ENCODE results near the gene SRGAP1. TPM values are rescaled to one million over a fixed set of nuclear protein-coding genes. Genes with fewer than 3 reads are reported as not detected.

SRGAP1 gene
- total and polyA plus RNA-seq, 2 of the 8 experiments (the other 6 are each of a cell fraction or from before 2014, with no cell fraction given): 3.2 to 7.3 TPM

GRCh38 chr12:64072916-64073575, 228.5 kb downstream of the SRGAP1 start:
- H4K5ac ChIP-seq (ENCODE audit: insufficient read length, low read depth, low read length): no peak overlapping the region
- TF ChIP-seq JUN (IDR thresholded peaks at IDR 0.05; ENCODE audit: low read depth, low read length) (no peak), RBBP5 (IDR thresholded peaks at IDR 0.05; ENCODE audit: borderline replicate concordance, low read depth, low read length) (no peak), ATF2 (IDR thresholded peaks at IDR 0.05; ENCODE audit: low read length) (no peak), CHD2 (IDR thresholded peaks at IDR 0.05; ENCODE audit: low read length) (no peak), MAFK (IDR thresholded peaks at IDR 0.05; ENCODE audit: low read depth, low read length) (no peak), CHD1 (IDR thresholded peaks at IDR 0.05; ENCODE audit: low read depth, low read length) (no peak), NRF1 (IDR thresholded peaks at IDR 0.05; ENCODE audit: low read depth, low read length) (no peak), NANOG (IDR thresholded peaks at IDR 0.05; ENCODE audit: insufficient read depth, low read depth, low read length, poor library complexity, severe bottlenecking) (no peak), RNF2 (IDR thresholded peaks at IDR 0.05; ENCODE audit: borderline replicate concordance, low read depth, low read length, missing control alignments, poor library complexity, severe bottlenecking) (no peak)
- H3K9me3 ChIP-seq (ENCODE audit: insufficient read depth in 2 of 2, low read depth in 1 of 2, low read length in 1 of 2): peaks cover 4 to 9% of the 10 kb centered on the region in 2 experiments; a peak in 2 of 4 replicates
- no peak overlapping the region for H2BK12ac ChIP-seq (ENCODE audit: low read depth, low read length)
- CTCF ChIA-PET (ENCODE audit: partially characterized antibody): no interaction called here
- H3K4me2 ChIP-seq (ENCODE audit: insufficient read depth in 1 of 2, low read depth in 2 of 2, low read length in 2 of 2): no peak overlapping the region
- no peak overlapping the region for H2BK120ac ChIP-seq (replicated peaks; ENCODE audit: low read depth, low read length)
- H3K23ac ChIP-seq (ENCODE audit: insufficient read length): no peak overlapping the region
- no peaks in the 10 kb centered on the region for H3K27me3 ChIP-seq (replicated peaks in 1 of 4; ENCODE audit: control insufficient read depth in 3 of 4, extremely low read depth in 1 of 4, insufficient read depth in 3 of 4, low read length in 3 of 4)
- DNase-seq (ENCODE audit: low read depth in 1 of 2, low spot score in 2 of 2) (no peak), FAIRE-seq (no peak)
- no peak overlapping the region for H4K8ac ChIP-seq (ENCODE audit: extremely low read depth, insufficient read depth, low read length)
- H2BK20ac ChIP-seq (ENCODE audit: low read length): no peak overlapping the region
- H3K27ac ChIP-seq (ENCODE audit: low read depth, low read length): no peak overlapping the region
- H2AFZ ChIP-seq (ENCODE audit: low read length): no peak overlapping the region
- H3K23me2 ChIP-seq (ENCODE audit: low read depth, low read length): no peaks in the 10 kb centered on the region; the same call in 1 of the 2 replicates
- H3K9ac ChIP-seq (replicated peaks in 1 of 4; ENCODE audit: extremely low read depth in 1 of 4, low read depth in 3 of 4, low read length in 3 of 4): no peak overlapping the region
- no peak overlapping the region for H3K4ac ChIP-seq (replicated peaks; ENCODE audit: insufficient read length, low read depth, low read length)
- no peaks in the 10 kb centered on the region for H4K20me1 ChIP-seq (replicated peaks in 1 of 2; ENCODE audit: control insufficient read depth in 1 of 2, insufficient read depth in 2 of 2, low read length in 2 of 2)
- no peak overlapping the region for H4K91ac ChIP-seq (replicated peaks; ENCODE audit: insufficient read length, low read length)
- no peak overlapping the region for H3K4me3 ChIP-seq (ENCODE audit: extremely low read depth in 1 of 4, insufficient read depth in 2 of 4, low read depth in 3 of 4, low read length in 4 of 4)
- no peaks in the 10 kb centered on the region for H3K79me2 ChIP-seq (ENCODE audit: control insufficient read depth in 1 of 2, insufficient read depth in 2 of 2, low read length in 2 of 2)
- 88% methylated on average over 5 of the region's 5 CpGs; no CpG with 5 or more reads in 1 of the 2 experiments for WGBS, 2 experiments (ENCODE audit: extremely low coverage in 1 of 2, insufficient coverage in 1 of 2, insufficient read length in 1 of 2, insufficient replicate concordance in 2 of 2, low coverage in 1 of 2, low lambda C conversion rate in 2 of 2, missing lambda C conversion rate in 1 of 2)
- no peaks in the 10 kb centered on the region for H3K79me1 ChIP-seq (ENCODE audit: low read depth, low read length)
- no peak overlapping the region for H3K18ac ChIP-seq (ENCODE audit: extremely low read depth, low read length)
- no peak overlapping the region for H2BK15ac ChIP-seq (ENCODE audit: low read length)
- no peak overlapping the region for H2BK5ac ChIP-seq (ENCODE audit: low read depth, low read length)
- POLR2A ChIA-PET (ENCODE audit: partially characterized antibody): interaction anchor here (1.6 kb wide), 1 partner anchor 14 kb away, joined by 3 read pairs; no protein-coding TSS in a partner anchor
- peaks cover 0 to 2% (median 0%) of the 10 kb centered on the region in 4 experiments; a peak in 1 of 8 replicates for H3K36me3 ChIP-seq (ENCODE audit: control insufficient read depth in 2 of 4, insufficient read depth in 4 of 4, low read length in 3 of 4)
- no peak overlapping the region for H3K14ac ChIP-seq (ENCODE audit: insufficient read length)
- H3K56ac ChIP-seq (replicated peaks; ENCODE audit: insufficient read length, low read depth, low read length): no peak overlapping the region
- H2AK5ac ChIP-seq (ENCODE audit: low read depth, low read length): no peak overlapping the region
- H3K4me1 ChIP-seq (replicated peaks in 1 of 4; ENCODE audit: control insufficient read depth in 3 of 4, insufficient read depth in 4 of 4, low read length in 3 of 4): no peaks in the 10 kb centered on the region; a peak in 1 of 7 replicates
